ENCODE data around the gene PLK2.
A peak's percentile ranks its signal among the peaks of the same experiment; 100 is the strongest.

Gene PLK2

DNA sequence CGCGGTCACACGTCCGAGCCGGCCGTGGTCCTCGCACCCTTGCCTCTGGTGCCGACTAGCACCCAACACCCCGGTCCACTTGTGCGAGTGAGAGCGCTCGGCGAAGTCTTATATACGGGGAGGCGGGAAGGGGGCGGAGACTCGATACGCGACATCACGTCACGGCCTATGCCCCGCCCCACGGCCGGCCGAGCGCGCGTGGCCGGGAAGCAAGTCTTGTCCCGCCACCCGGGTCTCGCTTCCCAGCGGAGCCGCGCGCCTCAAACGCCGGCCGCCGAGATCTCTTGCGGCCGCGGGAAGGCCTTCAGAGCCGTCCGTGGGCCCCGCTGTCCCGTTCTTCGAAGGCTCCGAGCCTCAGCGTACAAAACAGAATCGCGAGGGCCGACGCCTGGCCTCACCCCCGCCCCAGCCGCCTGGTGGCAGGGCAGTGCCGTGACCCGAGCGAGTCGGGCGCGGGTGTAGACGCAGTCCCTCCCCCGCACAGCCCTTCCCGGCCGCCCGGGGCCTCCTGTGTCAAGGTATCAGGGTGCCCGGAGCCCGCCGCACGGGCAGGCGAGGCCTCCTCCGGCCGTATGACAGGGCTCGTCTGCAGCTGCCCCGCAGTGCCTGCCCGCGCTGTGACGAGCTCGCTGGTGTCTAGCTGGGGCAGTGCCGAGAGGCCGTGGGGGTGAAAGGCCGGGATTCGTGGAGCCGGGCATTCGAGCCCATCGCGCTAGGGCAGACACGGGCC lies at the start of gene PLK2:
PLK2 (minus strand) TSS at position 85 of the 730 bp plus-strand sequence. CDS start 127 bp downstream, outside the sequence.
- intact Hi-C loops (cut with DNase I; ENCODE audit: low total_unique reads), result loop anchor here (2.0 to 5.0 kb wide), 3 partner anchors 573 to 1159 kb away; no protein-coding TSS in a partner anchor
- DNase-seq, result peak; percentile 93 to 97
- Histone ChIP-seq H3K4me1 (peaks cover 0 to 40% (median 9%) of the 10 kb centered on the region in 4 donors), H3K27ac (peak within 1 kb of the TSS; percentile 85 to 91), H3K27me3 (no peaks in the 10 kb centered on the region), H3K36me3 (peaks cover 9 to 15% (median 12%) of the 10 kb centered on the region in 3 donors), H3K9me3 (no peaks in the 10 kb centered on the region), H3K4me3 (peak within 1 kb of the TSS; percentile 57 to 85)
- TF ChIP-seq, protein P1, sequence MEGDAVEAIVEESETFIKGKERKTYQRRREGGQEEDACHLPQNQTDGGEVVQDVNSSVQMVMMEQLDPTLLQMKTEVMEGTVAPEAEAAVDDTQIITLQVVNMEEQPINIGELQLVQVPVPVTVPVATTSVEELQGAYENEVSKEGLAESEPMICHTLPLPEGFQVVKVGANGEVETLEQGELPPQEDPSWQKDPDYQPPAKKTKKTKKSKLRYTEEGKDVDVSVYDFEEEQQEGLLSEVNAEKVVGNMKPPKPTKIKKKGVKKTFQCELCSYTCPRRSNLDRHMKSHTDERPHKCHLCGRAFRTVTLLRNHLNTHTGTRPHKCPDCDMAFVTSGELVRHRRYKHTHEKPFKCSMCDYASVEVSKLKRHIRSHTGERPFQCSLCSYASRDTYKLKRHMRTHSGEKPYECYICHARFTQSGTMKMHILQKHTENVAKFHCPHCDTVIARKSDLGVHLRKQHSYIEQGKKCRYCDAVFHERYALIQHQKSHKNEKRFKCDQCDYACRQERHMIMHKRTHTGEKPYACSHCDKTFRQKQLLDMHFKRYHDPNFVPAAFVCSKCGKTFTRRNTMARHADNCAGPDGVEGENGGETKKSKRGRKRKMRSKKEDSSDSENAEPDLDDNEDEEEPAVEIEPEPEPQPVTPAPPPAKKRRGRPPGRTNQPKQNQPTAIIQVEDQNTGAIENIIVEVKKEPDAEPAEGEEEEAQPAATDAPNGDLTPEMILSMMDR (IDR thresholded peaks at IDR 0.05), result peak in 1 of 2 experiments; percentile 50

DNA sequence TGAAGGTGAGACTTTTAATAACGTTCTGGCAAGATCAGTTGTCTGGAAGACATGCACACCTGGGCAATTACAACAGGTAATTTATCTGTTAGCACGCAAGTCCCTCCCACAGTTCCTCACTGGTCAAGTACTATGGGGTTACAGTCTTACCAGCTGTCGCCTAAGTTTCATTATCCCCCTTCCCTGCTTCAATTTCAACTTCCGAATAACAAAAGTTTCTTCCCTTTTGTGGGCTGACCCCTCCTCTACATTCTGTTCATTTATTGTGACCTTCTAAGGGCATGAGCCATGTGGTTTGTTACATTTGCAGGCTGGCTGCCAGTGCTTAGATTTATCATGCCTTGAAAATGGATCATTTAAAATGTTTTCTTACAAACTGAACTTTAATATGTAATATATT lies 47.8 kb upstream of the PLK2 start:
- no peak overlapping the region for H3K27ac ChIP-seq
- TF ChIP-seq, protein P1 (IDR thresholded peaks at IDR 0.05), result no peak
- no peaks in the 10 kb centered on the region for H3K4me1 ChIP-seq
- no peak for DNase-seq
- H3K27me3 ChIP-seq, result peaks cover 0 to 2% of the 10 kb centered on the region in 2 donors
- H3K9me3 ChIP-seq, result no peaks in the 10 kb centered on the region
- intact Hi-C loops (cut with DNase I; ENCODE audit: low total_unique reads), result no loop called here
- H3K4me3 ChIP-seq, result no peak overlapping the region
- H3K36me3 ChIP-seq, result no peaks in the 10 kb centered on the region

DNA sequence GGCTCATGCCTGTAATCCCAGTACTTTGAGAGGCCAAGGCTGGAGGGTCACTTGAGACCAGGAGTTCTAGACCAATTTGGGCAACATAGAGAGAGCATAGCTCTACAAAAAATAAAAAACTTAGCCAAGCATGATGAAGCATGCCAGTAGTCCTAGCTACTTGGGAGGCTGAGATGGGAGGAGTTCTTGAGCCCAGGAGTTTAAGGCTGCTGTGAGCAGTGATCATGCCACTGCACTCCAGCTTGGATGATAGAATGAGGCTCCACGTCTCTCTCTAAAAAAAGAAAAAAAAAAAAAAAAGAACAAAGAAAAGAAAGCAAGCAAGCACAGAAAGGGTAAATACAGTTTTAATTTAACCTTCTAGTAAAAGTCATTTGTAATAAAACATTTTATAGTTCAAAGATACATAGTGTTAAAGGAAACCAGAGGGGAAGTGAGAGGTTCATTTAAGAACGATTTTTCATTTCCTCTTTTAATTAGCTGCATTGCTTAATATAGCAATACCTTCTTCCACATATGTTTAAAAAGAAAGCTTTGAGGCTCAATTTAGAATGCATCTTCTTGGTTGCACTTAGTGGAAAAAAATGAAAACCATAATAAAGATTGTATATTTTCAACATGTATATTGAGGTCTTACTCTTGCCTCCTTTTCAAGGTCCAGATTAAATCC lies 46.2 kb upstream of the PLK2 start:
- peaks cover 0 to 4% of the 10 kb centered on the region in 2 donors for H3K27me3 ChIP-seq
- no peaks in the 10 kb centered on the region for H3K9me3 ChIP-seq
- intact Hi-C loops (cut with DNase I; ENCODE audit: low total_unique reads), result no loop called here
- no peak overlapping the region for H3K27ac ChIP-seq
- no peaks in the 10 kb centered on the region for H3K36me3 ChIP-seq
- TF ChIP-seq, protein P1 (IDR thresholded peaks at IDR 0.05), result no peak
- no peak for DNase-seq
- H3K4me1 ChIP-seq, result no peaks in the 10 kb centered on the region
- no peak overlapping the region for H3K4me3 ChIP-seq

DNA sequence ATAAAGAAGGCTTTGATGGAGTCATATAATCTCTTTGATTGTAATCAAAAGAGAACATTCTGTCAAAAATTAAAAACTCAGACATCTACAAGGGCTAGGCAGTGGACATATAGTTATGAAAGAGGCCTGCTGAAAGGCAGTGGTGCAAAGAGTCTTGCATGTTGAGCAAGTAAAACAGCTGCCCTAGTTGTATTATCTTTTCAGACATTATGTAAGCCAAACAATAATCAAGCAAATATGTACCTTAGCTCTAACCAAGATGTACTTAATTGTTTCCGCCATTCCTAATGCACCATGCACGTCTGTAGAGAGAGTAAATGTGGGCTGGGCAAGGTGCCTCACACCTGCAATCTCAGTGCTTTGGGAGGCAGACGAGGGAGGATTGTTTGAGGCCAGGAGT lies 45.6 kb upstream of the PLK2 start:
- Histone ChIP-seq H3K27me3 (peaks cover 0 to 4% of the 10 kb centered on the region in 2 donors), H3K4me1 (no peaks in the 10 kb centered on the region), H3K36me3 (no peaks in the 10 kb centered on the region), H3K4me3 (no peak overlapping the region), H3K9me3 (no peaks in the 10 kb centered on the region), H3K27ac (no peak overlapping the region)
- intact Hi-C loops (cut with DNase I; ENCODE audit: low total_unique reads), result no loop called here
- TF ChIP-seq, protein P1 (IDR thresholded peaks at IDR 0.05), result no peak
- DNase-seq, result no peak

DNA sequence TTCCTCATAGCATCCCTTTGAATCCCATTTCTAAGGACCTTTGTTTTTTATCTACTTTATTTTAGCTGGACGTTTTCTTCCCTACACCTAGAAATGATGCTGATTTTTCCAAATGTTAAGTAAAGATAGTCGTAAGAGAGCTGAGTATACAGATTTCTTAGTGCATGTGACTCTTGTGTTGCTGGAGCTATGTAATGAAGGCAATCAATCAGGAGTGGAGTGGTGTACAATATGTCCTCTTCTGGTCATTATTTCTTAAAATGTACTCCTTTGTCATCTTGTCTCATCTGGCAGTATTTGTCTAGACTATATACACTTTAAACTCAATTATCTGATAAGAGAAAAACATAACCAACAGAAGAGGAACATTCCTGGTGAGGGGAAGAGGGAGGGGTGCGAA lies 44.9 kb upstream of the PLK2 start:
- Histone ChIP-seq H3K4me3 (no peak overlapping the region), H3K4me1 (no peaks in the 10 kb centered on the region), H3K27me3 (peaks cover 0 to 4% of the 10 kb centered on the region in 2 donors), H3K27ac (no peak overlapping the region), H3K9me3 (no peaks in the 10 kb centered on the region), H3K36me3 (no peaks in the 10 kb centered on the region)
- TF ChIP-seq, protein P1 (IDR thresholded peaks at IDR 0.05), result no peak
- DNase-seq, result no peak
- intact Hi-C loops (cut with DNase I; ENCODE audit: low total_unique reads), result no loop called here

Measured in tibial artery (tissue), 4 donors.